Gastroesophageal sphincter (tissue), 4 donors: ENCODE measurements around the gene ANKRD34A. TPM values are rescaled to one million over a fixed set of nuclear protein-coding genes. Genes with fewer than 3 reads are reported as not detected.

ENCODE experiments used
- ATAC-seq: fragments of 150-250 bp; one replicate; pipeline ENCODE4 v1.9.1; 2016; ENCODE audit warnings: mild to moderate bottlenecking, moderate library complexity
- H3K27ac ChIP-seq, 4 donors: fragments of 200-600 bp; sonication (generic) in 3 of 4; 1 replicate in 3 of 4; 2 replicates in 1 of 4; pipeline ENCODE4 v1.5.1; 2016 to 2019
- H3K27me3 ChIP-seq: fragments of 200-600 bp; sonication (generic); one replicate; pipeline ENCODE4 v1.5.1; 2019
- H3K36me3 ChIP-seq, 2 donors: fragments of 200-600 bp; sonication (generic); one replicate each; pipeline ENCODE4 v1.5.1; 2019; ENCODE audit warnings: control low read depth in 1 of 2
- H3K4me1 ChIP-seq, 3 donors: fragments of 200-600 bp; sonication (generic); 1 replicate in 2 of 3; 2 replicates in 1 of 3; pipeline ENCODE4 v1.5.1; 2016 to 2019; ENCODE audit warnings: control low read depth in 2 of 3
- H3K4me3 ChIP-seq, 2 donors: fragments of 200-600 bp; sonication (generic); one replicate each; pipeline ENCODE4 v1.5.1; 2019; ENCODE audit warnings: mild to moderate bottlenecking in 1 of 2, moderate library complexity in 1 of 2
- H3K9me3 ChIP-seq, 3 donors: fragments of 200-600 bp; sonication (generic); one replicate each; pipeline ENCODE4 v1.5.1; 2017 to 2019; ENCODE audit warnings: control low read depth in 2 of 3
- EP300 ChIP-seq: sonication (generic); formaldehyde crosslinking; IDR thresholded peaks from one replicate; pipeline ENCODE4 v1.6.1; 2017; ENCODE audit warnings: antibody characterized with exemption, mild to moderate bottlenecking
- POLR2A ChIP-seq, 2 donors: fragments of 450-650 bp; IDR thresholded peaks; one replicate each; pipeline ENCODE4 v1.6.1; 2017; ENCODE audit warnings: antibody characterized with exemption in 2 of 2, mild to moderate bottlenecking in 2 of 2, moderate library complexity in 1 of 2
- POLR2AphosphoS5 ChIP-seq: sonication (generic); formaldehyde crosslinking; IDR thresholded peaks from one replicate; pipeline ENCODE4 v1.6.1; 2017; ENCODE audit warnings: antibody characterized with exemption
- WGBS, 2 donors: methylation state at CpG; one replicate each; pipeline ENCODE4 v1.1.5; 2018; ENCODE audit warnings: low coverage in 1 of 2; 5-methylcytosine and 5-hydroxymethylcytosine counted together
- total RNA-seq, 4 donors: library from RNA; depleted of rRNA; stranded (reverse); fragments of >200 nt; gene quantifications; one replicate each; pipeline ENCODE4 v1.1.0, GENCODE V29; 2016
- TF ChIP-seq, protein P1 (sequence below), 4 experiments: fragments of 200-600 bp in 2 of 4; fragments of 450-650 bp in 2 of 4; sonication (generic) in 1 of 4; IDR thresholded peaks; one replicate each; pipeline ENCODE4 v1.5.1; 2017 to 2019; ENCODE audit warnings: antibody characterized with exemption in 4 of 4, mild to moderate bottlenecking in 2 of 4, moderate library complexity in 2 of 4

ANKRD34A gene
- total RNA-seq, 4 donors from 2014 or later = 0.62 to 1.9 (median 0.67) TPM; not detected in 1

DNA sequence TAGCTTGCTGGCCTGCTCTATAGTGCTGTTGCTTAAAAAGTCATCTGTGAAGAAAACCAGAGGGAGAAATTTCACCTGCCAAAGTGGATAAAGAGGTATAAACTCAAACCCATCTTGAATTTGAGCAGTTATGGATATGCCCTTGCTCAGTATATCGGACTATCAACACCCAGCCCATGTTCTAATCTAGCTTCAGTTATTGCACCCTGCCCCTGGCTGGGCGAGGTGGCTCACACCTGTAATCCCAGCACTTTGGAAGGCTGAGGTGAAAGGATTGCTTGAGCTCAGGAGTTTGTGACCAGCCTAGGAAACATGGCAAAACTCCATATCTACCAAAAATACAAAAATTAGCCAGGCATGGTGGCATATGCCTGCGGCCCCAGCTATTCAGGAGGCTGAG, 19.8 kb downstream of the ANKRD34A start:
- Histone ChIP-seq H3K36me3 (peaks cover 0 to 79% of the 10 kb centered on the region in 2 donors), H3K4me3 (no peak overlapping the region), H3K9me3 (no peaks in the 10 kb centered on the region), H3K27me3 (no peaks in the 10 kb centered on the region), H3K27ac (no peak overlapping the region), H3K4me1 (peaks cover 0 to 17% (median 6%) of the 10 kb centered on the region in 3 donors)
- WGBS, 2 donors = 92 to 100% methylated on average over 1 to 2 of the region's 3 CpGs
- no peak for ATAC-seq
- TF ChIP-seq EP300 (no peak), POLR2AphosphoS5 (no peak), POLR2A (IDR thresholded peaks at IDR 0.05) (no peak)
- TF ChIP-seq, protein P1, sequence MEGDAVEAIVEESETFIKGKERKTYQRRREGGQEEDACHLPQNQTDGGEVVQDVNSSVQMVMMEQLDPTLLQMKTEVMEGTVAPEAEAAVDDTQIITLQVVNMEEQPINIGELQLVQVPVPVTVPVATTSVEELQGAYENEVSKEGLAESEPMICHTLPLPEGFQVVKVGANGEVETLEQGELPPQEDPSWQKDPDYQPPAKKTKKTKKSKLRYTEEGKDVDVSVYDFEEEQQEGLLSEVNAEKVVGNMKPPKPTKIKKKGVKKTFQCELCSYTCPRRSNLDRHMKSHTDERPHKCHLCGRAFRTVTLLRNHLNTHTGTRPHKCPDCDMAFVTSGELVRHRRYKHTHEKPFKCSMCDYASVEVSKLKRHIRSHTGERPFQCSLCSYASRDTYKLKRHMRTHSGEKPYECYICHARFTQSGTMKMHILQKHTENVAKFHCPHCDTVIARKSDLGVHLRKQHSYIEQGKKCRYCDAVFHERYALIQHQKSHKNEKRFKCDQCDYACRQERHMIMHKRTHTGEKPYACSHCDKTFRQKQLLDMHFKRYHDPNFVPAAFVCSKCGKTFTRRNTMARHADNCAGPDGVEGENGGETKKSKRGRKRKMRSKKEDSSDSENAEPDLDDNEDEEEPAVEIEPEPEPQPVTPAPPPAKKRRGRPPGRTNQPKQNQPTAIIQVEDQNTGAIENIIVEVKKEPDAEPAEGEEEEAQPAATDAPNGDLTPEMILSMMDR (IDR thresholded peaks at IDR 0.05) = no peak

DNA sequence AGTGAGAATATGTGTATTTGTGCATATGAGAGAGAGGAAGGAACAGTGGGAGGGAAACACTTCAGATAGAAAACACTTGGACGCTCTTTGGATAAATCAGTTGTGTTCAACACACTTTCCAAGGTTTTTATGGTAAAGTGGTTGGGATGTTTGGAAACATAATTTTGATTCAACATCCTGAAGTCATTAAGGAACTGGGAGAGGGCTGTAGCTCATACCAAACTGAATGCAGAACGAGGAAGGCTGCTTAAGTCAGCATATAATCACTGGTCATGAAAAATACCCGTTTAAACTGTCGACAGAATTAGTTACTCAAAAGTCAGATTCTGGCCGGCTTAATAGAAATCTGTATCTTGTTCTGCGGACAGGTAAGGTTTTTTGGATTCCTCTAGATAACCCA, 21.5 kb downstream of the ANKRD34A start:
- no peak for ATAC-seq
- Histone ChIP-seq H3K4me1 (peaks cover 0 to 6% (median 0%) of the 10 kb centered on the region in 3 donors), H3K36me3 (peaks cover 0 to 93% of the 10 kb centered on the region in 2 donors), H3K4me3 (no peak overlapping the region), H3K27ac (no peak overlapping the region), H3K9me3 (no peaks in the 10 kb centered on the region), H3K27me3 (no peaks in the 10 kb centered on the region)
- TF ChIP-seq POLR2A (IDR thresholded peaks at IDR 0.05) (no peak), POLR2AphosphoS5 (no peak), EP300 (no peak)
- TF ChIP-seq, protein P1 (IDR thresholded peaks at IDR 0.05) = no peak
- 75 to 77% methylated on average over 3 to 6 of the region's 6 CpGs for WGBS, 2 donors

DNA sequence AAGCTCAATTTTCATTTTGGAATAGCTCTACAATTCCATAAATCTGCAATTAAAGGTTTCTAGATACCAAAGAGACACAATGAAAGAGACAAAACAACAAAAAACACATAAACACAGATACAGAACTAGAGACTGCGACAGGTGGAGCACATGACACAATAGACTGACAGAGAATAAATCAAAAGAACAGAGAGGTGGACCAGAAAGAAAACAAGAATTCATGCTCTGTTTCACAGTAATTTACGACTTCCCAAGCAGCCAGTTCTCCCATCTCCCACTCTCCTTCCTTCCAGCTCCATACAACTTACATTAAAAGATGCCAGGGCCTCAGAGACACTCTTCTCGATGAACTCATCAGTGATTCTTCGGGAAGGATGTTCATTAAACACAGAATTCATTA, 22.0 kb downstream of the ANKRD34A start:
- no peaks in the 10 kb centered on the region for H3K27me3 ChIP-seq
- WGBS, 2 donors = 73 to 100% methylated on average over 3 to 4 of the region's 4 CpGs
- no peak for ATAC-seq
- H3K4me3 ChIP-seq = no peak overlapping the region
- TF ChIP-seq, protein P1 (IDR thresholded peaks at IDR 0.05) = no peak
- no peak for TF ChIP-seq POLR2A (IDR thresholded peaks at IDR 0.05)
- no peak for TF ChIP-seq POLR2AphosphoS5
- TF ChIP-seq EP300 = no peak
- no peak overlapping the region for H3K27ac ChIP-seq
- peaks cover 0 to 2% (median 0%) of the 10 kb centered on the region in 3 donors for H3K4me1 ChIP-seq
- no peaks in the 10 kb centered on the region for H3K9me3 ChIP-seq
- peaks cover 0 to 93% of the 10 kb centered on the region in 2 donors for H3K36me3 ChIP-seq

DNA sequence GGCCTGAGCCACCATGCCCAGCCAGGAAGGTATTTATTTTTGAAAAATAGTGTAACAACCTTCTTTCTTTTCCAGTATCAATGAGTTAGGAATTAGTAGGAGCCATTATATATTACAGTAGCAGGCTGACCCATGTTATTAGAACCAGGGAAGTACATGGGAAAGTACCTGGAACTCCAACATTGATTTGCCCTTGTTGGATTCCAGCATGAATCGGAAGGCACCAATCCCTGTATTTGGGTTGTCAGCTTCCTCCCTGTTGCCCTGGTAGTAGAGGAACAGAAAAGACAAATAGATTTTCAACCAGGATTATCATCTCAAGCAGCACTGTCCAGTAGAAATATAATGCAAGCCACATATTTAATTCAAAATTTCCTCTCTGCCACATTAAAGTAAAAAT, 26.9 kb downstream of the ANKRD34A start:
- TF ChIP-seq POLR2A (IDR thresholded peaks at IDR 0.05) (no peak), POLR2AphosphoS5 (no peak), EP300 (no peak)
- TF ChIP-seq, protein P1 (IDR thresholded peaks at IDR 0.05) = no peak
- H3K9me3 ChIP-seq = no peaks in the 10 kb centered on the region
- no peak overlapping the region for H3K27ac ChIP-seq
- H3K27me3 ChIP-seq = no peaks in the 10 kb centered on the region
- ATAC-seq = no peak
- H3K4me3 ChIP-seq = no peak overlapping the region
- peaks cover 0 to 93% of the 10 kb centered on the region in 2 donors for H3K36me3 ChIP-seq
- H3K4me1 ChIP-seq = no peaks in the 10 kb centered on the region
- WGBS, 2 donors = 43 to 71% methylated on average over 1 of the region's 1 CpG

DNA sequence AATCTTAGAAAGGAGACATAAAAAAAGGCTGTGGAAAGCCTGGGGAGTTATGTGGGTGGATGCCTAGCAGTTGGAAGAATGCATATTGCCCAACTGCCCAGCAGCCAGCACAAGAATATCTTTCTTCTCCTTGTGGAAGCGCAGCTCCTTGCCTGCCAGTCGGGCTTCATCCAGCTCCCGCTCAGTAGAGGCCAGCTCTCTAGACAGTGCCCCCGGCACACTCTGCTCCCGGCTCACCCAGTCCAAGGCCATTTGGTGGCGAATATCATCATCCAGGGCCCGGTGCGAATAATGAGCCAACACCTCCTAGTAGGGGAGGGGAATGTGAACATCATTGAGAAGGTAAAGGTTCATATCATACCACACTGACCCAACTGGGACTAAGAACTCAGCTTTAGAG, 28.1 kb downstream of the ANKRD34A start:
- ATAC-seq = no peak
- no peaks in the 10 kb centered on the region for H3K4me1 ChIP-seq
- TF ChIP-seq, protein P1 (IDR thresholded peaks at IDR 0.05) = no peak
- TF ChIP-seq POLR2A (IDR thresholded peaks at IDR 0.05) (no peak), POLR2AphosphoS5 (no peak), EP300 (no peak)
- H3K4me3 ChIP-seq = no peak overlapping the region
- H3K9me3 ChIP-seq = no peaks in the 10 kb centered on the region
- WGBS, 2 donors = 70% methylated on average over 4 of the region's 8 CpGs; no CpG with 5 or more reads in 1 of the 2 donors
- H3K27me3 ChIP-seq = no peaks in the 10 kb centered on the region
- H3K36me3 ChIP-seq = peaks cover 0 to 92% of the 10 kb centered on the region in 2 donors
- H3K27ac ChIP-seq = no peak overlapping the region
